ENCODE measurements around the gene CRADD. TPM values are rescaled to one million over a fixed set of nuclear protein-coding genes. Genes with fewer than 3 reads are reported as not detected.

The CRADD gene
- total RNA-seq, 2 experiments from 2014 or later: 7.0 to 11.3 TPM

DNA sequence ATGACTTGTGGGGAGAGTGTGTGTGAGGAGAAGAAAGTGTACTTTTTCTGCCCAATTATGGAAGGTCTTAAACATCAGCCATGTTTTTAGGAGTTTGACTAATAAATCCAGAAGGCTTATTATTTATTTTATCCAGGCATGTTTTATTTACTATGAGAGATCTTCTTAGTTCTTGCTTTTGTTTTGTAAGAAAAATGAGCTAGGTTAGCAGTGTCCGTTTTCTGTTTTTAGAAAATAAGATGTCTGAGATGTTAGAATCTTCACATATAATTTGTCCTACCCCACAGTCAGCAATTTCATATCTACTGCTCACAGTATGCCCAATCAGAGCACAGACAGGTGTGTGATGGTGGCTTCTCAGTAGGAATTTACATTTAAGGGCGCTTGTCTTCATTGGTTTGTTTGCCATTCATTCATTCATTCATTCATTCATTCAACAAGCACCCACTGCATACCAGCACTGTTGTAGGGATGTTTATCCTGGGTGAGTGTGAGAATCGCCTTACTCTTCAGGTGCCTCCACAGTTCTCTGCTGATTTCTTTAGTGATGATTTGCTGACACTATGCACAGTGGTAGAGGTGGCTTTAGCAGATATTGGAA is 83.2 kb downstream of the CRADD start:
- Mint-ChIP-seq H3K27me3 (no peaks in the 10 kb centered on the region), H3K9me3 (no peaks in the 10 kb centered on the region), H3K4me3 (no peak overlapping the region), H3K36me3 (ENCODE audit: low read depth) (no peaks in the 10 kb centered on the region), H3K27ac (peak overlapping the region; percentile 14), H3K4me1 (ENCODE audit: low read depth) (peaks cover 32% of the 10 kb centered on the region)
- intact Hi-C loops (cut with micrococcal nuclease): no loop called here
- TF ChIP-seq, protein P1, sequence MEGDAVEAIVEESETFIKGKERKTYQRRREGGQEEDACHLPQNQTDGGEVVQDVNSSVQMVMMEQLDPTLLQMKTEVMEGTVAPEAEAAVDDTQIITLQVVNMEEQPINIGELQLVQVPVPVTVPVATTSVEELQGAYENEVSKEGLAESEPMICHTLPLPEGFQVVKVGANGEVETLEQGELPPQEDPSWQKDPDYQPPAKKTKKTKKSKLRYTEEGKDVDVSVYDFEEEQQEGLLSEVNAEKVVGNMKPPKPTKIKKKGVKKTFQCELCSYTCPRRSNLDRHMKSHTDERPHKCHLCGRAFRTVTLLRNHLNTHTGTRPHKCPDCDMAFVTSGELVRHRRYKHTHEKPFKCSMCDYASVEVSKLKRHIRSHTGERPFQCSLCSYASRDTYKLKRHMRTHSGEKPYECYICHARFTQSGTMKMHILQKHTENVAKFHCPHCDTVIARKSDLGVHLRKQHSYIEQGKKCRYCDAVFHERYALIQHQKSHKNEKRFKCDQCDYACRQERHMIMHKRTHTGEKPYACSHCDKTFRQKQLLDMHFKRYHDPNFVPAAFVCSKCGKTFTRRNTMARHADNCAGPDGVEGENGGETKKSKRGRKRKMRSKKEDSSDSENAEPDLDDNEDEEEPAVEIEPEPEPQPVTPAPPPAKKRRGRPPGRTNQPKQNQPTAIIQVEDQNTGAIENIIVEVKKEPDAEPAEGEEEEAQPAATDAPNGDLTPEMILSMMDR (IDR thresholded peaks at IDR 0.05): no peak
- no peak for ATAC-seq
- no peak for DNase-seq
- CTCF ChIA-PET: interaction anchor here (1.3 to 3.2 kb wide), 3 partner anchors 257 to 342 kb away, joined by 3 to 26 read pairs (median 15); no protein-coding TSS in a partner anchor
- POLR2A ChIA-PET: interaction anchor here (0.5 kb wide), 1 partner anchor 12 kb away, joined by 3 read pairs; no protein-coding TSS in a partner anchor

GRCh38 chr12:93762059-93762719 is 85.0 kb downstream of the CRADD start:
- CTCF ChIA-PET: interaction anchor here (1.4 to 3.2 kb wide), 5 partner anchors 13 to 340 kb away, joined by 4 to 26 read pairs (median 5); no protein-coding TSS in a partner anchor
- H3K4me1 Mint-ChIP-seq (ENCODE audit: low read depth): peaks cover 41% of the 10 kb centered on the region
- no peaks in the 10 kb centered on the region for H3K9me3 Mint-ChIP-seq
- H3K4me3 Mint-ChIP-seq: no peak overlapping the region
- no peaks in the 10 kb centered on the region for H3K27me3 Mint-ChIP-seq
- intact Hi-C loops (cut with micrococcal nuclease): no loop called here
- no peak overlapping the region for H3K27ac Mint-ChIP-seq
- ATAC-seq (no peak), DNase-seq (no peak)
- POLR2A ChIA-PET: interaction anchor here (1.5 kb wide), 1 partner anchor 337 kb away, joined by 3 read pairs; no protein-coding TSS in a partner anchor
- TF ChIP-seq, protein P1 (IDR thresholded peaks at IDR 0.05): no peak
- H3K36me3 Mint-ChIP-seq (ENCODE audit: low read depth): no peaks in the 10 kb centered on the region

- ATAC-seq (no peak), DNase-seq (no peak)
- ChIA-PET POLR2A (interaction anchor here (1.5 kb wide), 1 partner anchor 336 kb away, joined by 3 read pairs; no protein-coding TSS in a partner anchor), CTCF (interaction anchor here (1.4 to 3.2 kb wide), 5 partner anchors 12 to 339 kb away, joined by 4 to 26 read pairs (median 5); no protein-coding TSS in a partner anchor)
- H3K4me3 Mint-ChIP-seq: no peak overlapping the region
- TF ChIP-seq, protein P1 (IDR thresholded peaks at IDR 0.05): no peak
- H3K36me3 Mint-ChIP-seq (ENCODE audit: low read depth): no peaks in the 10 kb centered on the region
- H3K27ac Mint-ChIP-seq: no peak overlapping the region
- H3K4me1 Mint-ChIP-seq (ENCODE audit: low read depth): peaks cover 42% of the 10 kb centered on the region
- H3K27me3 Mint-ChIP-seq: no peaks in the 10 kb centered on the region
- intact Hi-C loops (cut with micrococcal nuclease): no loop called here
- no peaks in the 10 kb centered on the region for H3K9me3 Mint-ChIP-seq
These were observed 85.9 kb downstream of the CRADD start for GRCh38 chr12:93762912-93763553.

DNA sequence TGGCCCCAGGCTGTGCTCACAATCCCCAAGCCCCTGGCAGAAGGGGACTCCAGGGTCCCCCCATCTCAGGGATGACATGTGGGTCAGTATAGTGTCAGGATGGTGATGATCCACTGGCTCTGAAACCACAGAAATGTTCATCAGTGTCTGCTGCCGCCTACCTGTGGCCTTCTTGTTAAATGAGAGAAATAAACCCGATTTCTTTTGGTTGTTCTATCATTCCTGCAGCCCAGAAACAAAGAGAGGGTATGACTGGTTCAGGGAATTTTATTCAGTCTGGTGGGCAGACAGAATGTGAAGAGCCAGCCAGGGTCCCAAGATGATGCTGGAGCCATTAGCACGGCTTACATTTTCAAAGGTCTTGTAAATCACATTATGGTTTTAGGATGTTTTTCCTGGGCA is 86.6 kb downstream of the CRADD start:
- Mint-ChIP-seq H3K4me3 (no peak overlapping the region), H3K27ac (no peak overlapping the region), H3K27me3 (no peaks in the 10 kb centered on the region), H3K9me3 (no peaks in the 10 kb centered on the region), H3K4me1 (ENCODE audit: low read depth) (peaks cover 46% of the 10 kb centered on the region), H3K36me3 (ENCODE audit: low read depth) (no peaks in the 10 kb centered on the region)
- TF ChIP-seq, protein P1 (IDR thresholded peaks at IDR 0.05): no peak
- ChIA-PET POLR2A (no interaction called here), CTCF (interaction anchor here (1.4 to 3.2 kb wide), 4 partner anchors 11 to 338 kb away, joined by 4 to 26 read pairs (median 8); no protein-coding TSS in a partner anchor)
- intact Hi-C loops (cut with micrococcal nuclease): no loop called here
- DNase-seq (no peak), ATAC-seq (no peak)
